Left lung (tissue), 10 donors: ENCODE data around the gene FANCL. TPM values are rescaled to one million over a fixed set of nuclear protein-coding genes. Genes with fewer than 3 reads are reported as not detected.
"Not testable (repeated sequence)": the region's sequence is repeated elsewhere in the genome, so short reads cannot be mapped to it uniquely, and the experiment has no call there.

Experiments
- ATAC-seq: fragments of 200-7000 bp; cut with Tn5 transposase; one replicate; pipeline ENCODE4 v1.9.1; 2020; ENCODE audit warnings: moderate library complexity
- DNase-seq, 4 donors: peaks; one replicate each; pipeline ENCODE4 v3.0.0-alpha.2; 2013 to 2020
- H3K27ac ChIP-seq, 2 donors: fragments of 200-600 bp; sonication (generic) in 1 of 2; one replicate each; pipeline versions ENCODE4 v1.5.0 to v1.8.0; 2020 to 2021
- H3K27me3 ChIP-seq, 2 donors: fragments of 200-600 bp; sonication (generic) in 1 of 2; one replicate each; pipeline versions ENCODE4 v1.5.0 to v1.8.0; 2020 to 2021
- H3K36me3 ChIP-seq, 2 donors: fragments of 200-600 bp; sonication (generic) in 1 of 2; one replicate each; pipeline versions ENCODE4 v1.5.0 to v1.8.0; 2020 to 2021
- H3K4me1 ChIP-seq, 2 donors: fragments of 200-600 bp; one replicate each; pipeline ENCODE4 v1.8.0; 2021
- H3K4me3 ChIP-seq, 2 donors: fragments of 200-600 bp; sonication (generic) in 1 of 2; one replicate each; pipeline versions ENCODE4 v1.5.0 to v1.8.0; 2020 to 2021; ENCODE audit warnings: mild to moderate bottlenecking in 1 of 2
- H3K9me3 ChIP-seq, 2 donors: fragments of 200-600 bp; sonication (generic) in 1 of 2; one replicate each; pipeline versions ENCODE4 v1.5.0 to v1.8.0; 2020 to 2021
- CTCF ChIP-seq, 2 donors: fragments of 200-600 bp; sonication (generic) in 1 of 2; IDR thresholded peaks; one replicate each; pipeline versions ENCODE4 v1.5.0 to v1.8.0; 2021; ENCODE audit warnings: antibody characterized with exemption in 2 of 2
- intact Hi-C, 2 donors: fragments of 100-400 bp; cut with DNase I; formaldehyde crosslinking; loops; one replicate each; pipeline versions ENCODE4 v1.11.2 to v1.14.2; 2022
- polyA plus RNA-seq, 6 donors: library from polyadenylated mRNA; unstranded; fragments of 120-200 nt; gene quantifications; one replicate each; pipeline ENCODE4 v1.2.1, GENCODE V29; 2013; ENCODE audit not compliant: insufficient read length in 6 of 6
- total RNA-seq, 2 donors: library from RNA; stranded (reverse); fragmentation: NEBNext Ultra II Directional; extraction: Animal tissue kit (Norgen Biotek cat#: 25700); gene quantifications; one replicate each; pipeline ENCODE4 v1.2.1, GENCODE V29; 2021
- donor health status: DM: no; HTN: yes; CAD: no.
- donor health status: DM: no; HTN: no; CAD: no.

Gene FANCL
- total and polyA plus RNA-seq, 8 donors, result 18.0 to 111 (median 93.9) TPM

DNA sequence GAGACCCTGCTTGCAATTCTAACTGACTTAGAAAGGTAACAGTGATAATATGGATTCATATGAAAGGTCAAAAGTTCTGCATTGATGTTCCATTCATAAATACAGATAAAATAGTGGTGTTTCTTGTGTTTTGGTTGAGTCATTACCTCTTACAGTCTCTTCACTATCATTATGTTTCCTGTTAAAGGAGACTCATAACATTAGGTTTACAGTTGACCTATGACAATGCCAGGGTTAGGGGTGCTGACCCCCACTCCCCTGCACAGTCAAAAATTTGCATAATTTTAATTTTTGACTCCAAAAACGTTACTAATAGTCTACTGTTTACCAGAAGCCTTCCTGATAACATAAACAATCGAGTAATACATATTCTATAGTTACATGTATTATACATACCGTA lies 119.1 kb downstream of the FANCL start:
- DNase-seq, result no peak
- H3K27ac ChIP-seq, result no peak overlapping the region

DNA sequence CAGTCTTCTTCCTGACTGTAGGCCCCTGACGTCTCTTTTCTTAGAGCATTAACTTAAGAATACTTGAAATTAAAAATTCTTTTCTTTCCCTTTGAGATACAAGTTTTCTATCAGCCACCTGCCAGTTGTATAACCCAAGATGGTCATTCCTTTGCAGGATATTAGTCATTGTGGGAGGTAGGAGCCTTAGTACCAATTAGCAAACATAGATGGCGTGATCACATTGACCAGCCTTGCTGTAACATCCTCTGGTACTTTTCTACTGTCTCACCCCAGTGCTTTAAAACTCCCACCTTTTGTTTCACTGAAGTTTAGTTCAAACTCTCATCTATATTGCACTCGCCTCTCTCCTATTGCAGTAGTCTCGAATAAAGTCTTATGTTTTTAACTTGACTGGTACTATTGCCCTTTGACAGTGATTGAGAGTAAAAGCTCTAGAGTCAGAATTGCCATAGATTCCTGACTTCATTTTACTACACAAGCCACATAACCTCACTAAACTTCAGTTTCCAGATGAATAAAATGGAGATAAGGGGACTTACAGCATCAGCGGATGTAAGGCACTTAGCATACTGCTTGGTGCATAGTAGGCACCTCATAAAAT lies 120.4 kb downstream of the FANCL start:
- DNase-seq, result no peak

More for the DNA sequence above, 119.1 kb downstream of the FANCL start:
- Histone ChIP-seq H3K4me1 (no peaks in the 10 kb centered on the region), H3K4me3 (no peak overlapping the region), H3K9me3 (no peaks in the 10 kb centered on the region), H3K27me3 (no peaks in the 10 kb centered on the region), H3K36me3 (peaks cover 0 to 10% of the 10 kb centered on the region in 2 donors)
- ATAC-seq, result no peak
- intact Hi-C loops, result no loop called here
- no peak for TF ChIP-seq CTCF (IDR thresholded peaks at IDR 0.05)

DNA sequence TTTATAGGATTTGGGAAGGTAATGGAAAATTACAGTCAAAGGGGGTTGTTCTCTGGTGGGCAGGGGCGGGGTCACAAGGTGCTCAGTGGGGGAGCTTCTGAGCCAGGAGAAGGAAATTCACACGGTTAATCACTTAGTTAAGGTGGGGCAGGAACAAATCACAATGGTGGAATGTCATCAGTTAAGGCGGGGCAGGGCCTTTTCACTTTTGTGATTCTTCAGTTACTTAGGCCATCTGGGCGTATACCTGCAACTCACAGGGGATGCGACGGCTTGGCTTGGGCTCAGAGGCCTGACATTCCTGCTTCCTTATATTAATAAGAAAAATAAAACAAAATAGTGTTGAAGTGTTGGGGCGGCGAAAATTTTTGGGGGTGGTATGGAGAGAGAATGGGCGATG lies 127.6 kb downstream of the FANCL start:
- H3K27ac ChIP-seq, H3K27me3 ChIP-seq, H3K36me3 ChIP-seq, DNase-seq, intact Hi-C loops, H3K4me3 ChIP-seq, H3K9me3 ChIP-seq, ATAC-seq: not testable (repeated sequence)
- H3K4me1 ChIP-seq, result peaks cover 0 to 14% of the 10 kb centered on the region in 2 donors

More for the DNA sequence above, 120.4 kb downstream of the FANCL start:
- Histone ChIP-seq H3K4me3 (no peak overlapping the region), H3K36me3 (peaks cover 0 to 10% of the 10 kb centered on the region in 2 donors), H3K9me3 (no peaks in the 10 kb centered on the region), H3K27ac (no peak overlapping the region), H3K27me3 (no peaks in the 10 kb centered on the region), H3K4me1 (no peaks in the 10 kb centered on the region)
- no peak for ATAC-seq
- intact Hi-C loops, result no loop called here
- no peak for TF ChIP-seq CTCF (IDR thresholded peaks at IDR 0.05)

GRCh38 chr2:58110765-58111164 lies 130.4 kb downstream of the FANCL start:
- DNase-seq (no peak), ATAC-seq (no peak)
- Histone ChIP-seq H3K27ac (no peak overlapping the region), H3K36me3 (no peaks in the 10 kb centered on the region), H3K4me3 (no peak overlapping the region), H3K4me1 (peaks cover 8 to 22% of the 10 kb centered on the region in 2 donors), H3K27me3 (no peaks in the 10 kb centered on the region), H3K9me3 (no peaks in the 10 kb centered on the region)
- no peak for TF ChIP-seq CTCF (IDR thresholded peaks at IDR 0.05)
- intact Hi-C loops, result no loop called here

- Histone ChIP-seq H3K27ac (no peak overlapping the region), H3K9me3 (no peaks in the 10 kb centered on the region), H3K4me1 (peaks cover 8 to 22% of the 10 kb centered on the region in 2 donors), H3K27me3 (no peaks in the 10 kb centered on the region), H3K36me3 (no peaks in the 10 kb centered on the region), H3K4me3 (no peak overlapping the region)
- TF ChIP-seq CTCF (IDR thresholded peaks at IDR 0.05), result no peak
- DNase-seq (no peak), ATAC-seq (no peak)
- intact Hi-C loops, result no loop called here
Measured at GRCh38 chr2:58109481-58109880, 131.6 kb downstream of the FANCL start.

Other genes with a start within 250 kb of the FANCL start
- gene VRK2, start 194.5 kb downstream of the FANCL start, total RNA-seq, result 10 to 100 TPM; 18.2 to 28.0 TPM
- 10 to 100 TPM; 23.4 to 25.3 (median 24.1) TPM for gene VRK2, start 194.5 kb downstream of the FANCL start, polyA plus RNA-seq